Hepatocyte (in vitro differentiated cells): ENCODE measurements around the gene CHSY1.

Experiments used
- CTCF ChIP-seq: fragments of 200-600 bp; sonication (generic); IDR thresholded peaks from 2 replicates; pipeline ENCODE4 v1.5.1; 2016; ENCODE audit warnings: antibody characterized with exemption, mild to moderate bottlenecking; ENCODE audit not compliant: poor library complexity
- EZH2 ChIP-seq: fragments of 200-600 bp; sonication (generic); IDR thresholded peaks from 2 replicates; pipeline ENCODE4 v1.6.1; 2016; ENCODE audit warnings: antibody characterized with exemption, mild to moderate bottlenecking, borderline replicate concordance
- EZH2phosphoT487 ChIP-seq: fragments of 200-600 bp; sonication (generic); IDR thresholded peaks from one replicate; pipeline ENCODE4 v1.6.1; 2018; ENCODE audit warnings: antibody characterized with exemption, mild to moderate bottlenecking, low read depth, moderate library complexity; ENCODE audit not compliant: unreplicated experiment, severe bottlenecking

- TF ChIP-seq CTCF (no peak), EZH2 (no peak), EZH2phosphoT487 (no peak)
These were observed 29.9 kb downstream of the CHSY1 start for GRCh38 chr15:101221902-101222301.
